Ovary (tissue), 9 donors: ENCODE data around the gene AP1M2. TPM values are rescaled to one million over a fixed set of nuclear protein-coding genes. Genes with fewer than 3 reads are reported as not detected.

ENCODE experiments used
- DNase-seq, 5 donors: peaks; one replicate each; pipeline ENCODE4 v3.0.0-alpha.2; 2019 to 2020
- H3K27ac ChIP-seq, 2 donors: fragments of 200-600 bp; one replicate each; pipeline versions ENCODE4 v1.5.1 to v1.8.0; 2019 to 2022
- H3K27me3 ChIP-seq: fragments of 200-600 bp; one replicate; pipeline ENCODE4 v1.8.0; 2022
- H3K36me3 ChIP-seq: fragments of 200-600 bp; sonication (generic); one replicate; pipeline ENCODE4 v1.5.1; 2019
- H3K4me1 ChIP-seq: one replicate; pipeline ENCODE4 v1.8.1; 2013; ENCODE audit warnings: mild to moderate bottlenecking, moderate library complexity; ENCODE audit not compliant: insufficient read depth
- H3K4me3 ChIP-seq: fragments of 200-600 bp; sonication (generic); one replicate; pipeline ENCODE4 v1.5.1; 2017
- H3K9me3 ChIP-seq, 2 donors: fragments of 200-600 bp in 1 of 2; sonication (generic) in 1 of 2; one replicate each; pipeline versions ENCODE4 v1.5.1 to v1.8.1; 2013 to 2019; ENCODE audit warnings: mild to moderate bottlenecking in 1 of 2, moderate library complexity in 1 of 2
- CTCF ChIP-seq, 3 donors: fragments of 450-650 bp in 2 of 3; fragments of 200-600 bp in 1 of 3; IDR thresholded peaks; one replicate each; pipeline versions ENCODE4 v1.5.1 to v1.8.0; 2016 to 2022; ENCODE audit warnings: antibody characterized with exemption in 3 of 3, mild to moderate bottlenecking in 1 of 3
- EP300 ChIP-seq: sonication (generic); formaldehyde crosslinking; IDR thresholded peaks from one replicate; pipeline ENCODE4 v1.6.1; 2017; ENCODE audit warnings: antibody characterized with exemption
- POLR2A ChIP-seq: fragments of 450-650 bp; IDR thresholded peaks from one replicate; pipeline ENCODE4 v1.6.1; 2017; ENCODE audit warnings: antibody characterized with exemption, mild to moderate bottlenecking, moderate library complexity
- WGBS, 3 donors: extraction: QIAGEN DNeasy Blood & Tissue Kit in 1 of 3; methylation state at CpG; one replicate each; pipeline versions ENCODE4 v1.1.5 to v1.1.7; 2013 to 2017; 5-methylcytosine and 5-hydroxymethylcytosine counted together
- intact Hi-C, 4 donors: fragments of 100-400 bp; cut with DNase I; formaldehyde crosslinking; loops; one replicate each; pipeline versions ENCODE4 v1.11.0 to v1.15.1; 2022 to 2023
- polyA plus RNA-seq, 2 donors: library from polyadenylated mRNA; stranded (reverse); fragments of 200-250 nt in 1 of 2; fragments of 350-450 nt in 1 of 2; fragmentation: Illumina TruSeq in 1 of 2; extraction: RNeasy Lipid Tissue Mini Kit (QIAGEN cat#74804) in 1 of 2; gene quantifications; one replicate each; pipeline ENCODE4 v1.2.3, GENCODE V29; 2013 to 2014
- total RNA-seq, 7 donors: library from RNA; depleted of rRNA in 2 of 7; stranded (reverse); fragments of >200 nt in 2 of 7; fragmentation: NEBNext Ultra II Directional in 3 of 7; extraction: Animal tissue kit (Norgen Biotek cat#: 25700) in 3 of 7; gene quantifications; one replicate each; pipeline versions ENCODE4 v1.1.0 to v1.2.4, GENCODE V29; 2016 to 2023
- donor health status: DM: no; HTN: no; CAD: no; lungs with moderate emphysema.
- donor health status: DM: no; HTN: no; CAD: no.
- donor health status: Bipolar disorder and iron deficiency.
- donor health status: DM: yes; HTN: yes; CAD: no.
- donor health status: DM: no; HTN: no; CAD: no.
- donor health status: DM: yes; HTN: yes; CAD: no.

The AP1M2 gene
- total and polyA plus RNA-seq, 9 donors, result 0.19 to 45.5 (median 2.9) TPM; not detected in 1

DNA sequence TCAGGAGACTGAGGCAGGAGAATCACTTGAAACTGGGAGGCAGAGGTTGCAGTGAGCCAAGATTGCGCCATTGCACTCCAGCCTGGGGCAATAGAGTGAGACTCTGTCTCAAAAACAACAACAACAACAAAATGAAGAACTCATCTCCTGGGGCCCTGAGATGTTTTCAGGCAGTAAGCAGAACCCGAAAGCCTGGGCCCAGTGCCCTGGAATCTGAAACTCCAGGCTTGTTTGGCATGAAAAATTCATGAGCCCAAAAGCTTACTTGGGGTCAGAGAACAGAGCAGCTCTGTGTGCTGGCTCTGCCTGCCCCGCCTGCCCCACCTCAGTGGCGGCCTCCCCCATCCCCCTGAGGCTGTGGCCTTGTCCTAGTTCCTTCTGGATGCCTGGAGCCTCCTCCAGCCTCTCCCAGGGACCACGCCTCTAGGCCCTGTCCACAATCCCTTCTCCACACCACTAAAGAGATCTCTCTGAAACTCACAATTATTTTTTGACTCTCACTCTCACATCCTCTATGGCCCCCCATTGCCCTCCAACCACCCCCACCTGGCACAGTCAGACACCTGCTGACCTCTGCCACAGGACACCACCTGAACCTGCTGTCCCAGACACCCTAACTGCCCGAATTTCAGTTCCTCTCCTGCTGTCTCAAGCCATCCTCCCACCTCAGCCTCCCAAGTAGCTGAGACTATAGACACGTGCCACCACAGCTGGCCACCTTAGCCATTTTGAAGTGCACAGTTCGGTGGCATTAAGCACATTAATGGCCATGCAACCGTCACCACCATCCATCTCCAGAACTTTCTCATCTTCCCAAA, 6.9 kb upstream of the AP1M2 start:
- peaks cover 6% of the 10 kb centered on the region for H3K4me1 ChIP-seq
- H3K36me3 ChIP-seq, result no peaks in the 10 kb centered on the region
- no peak overlapping the region for H3K4me3 ChIP-seq
- H3K9me3 ChIP-seq, result no peaks in the 10 kb centered on the region
- intact Hi-C loops, result no loop called here
- H3K27me3 ChIP-seq, result no peaks in the 10 kb centered on the region
- WGBS, 3 donors, result 48 to 52% (median 50%) methylated on average over 9 of the region's 9 CpGs
- H3K27ac ChIP-seq, result no peak overlapping the region
- no peak for TF ChIP-seq CTCF (IDR thresholded peaks at IDR 0.05)
- no peak for TF ChIP-seq EP300
- TF ChIP-seq POLR2A, result no peak
- peak in 3 of 5 donors; percentile 29 to 72 (median 54) for DNase-seq

DNA sequence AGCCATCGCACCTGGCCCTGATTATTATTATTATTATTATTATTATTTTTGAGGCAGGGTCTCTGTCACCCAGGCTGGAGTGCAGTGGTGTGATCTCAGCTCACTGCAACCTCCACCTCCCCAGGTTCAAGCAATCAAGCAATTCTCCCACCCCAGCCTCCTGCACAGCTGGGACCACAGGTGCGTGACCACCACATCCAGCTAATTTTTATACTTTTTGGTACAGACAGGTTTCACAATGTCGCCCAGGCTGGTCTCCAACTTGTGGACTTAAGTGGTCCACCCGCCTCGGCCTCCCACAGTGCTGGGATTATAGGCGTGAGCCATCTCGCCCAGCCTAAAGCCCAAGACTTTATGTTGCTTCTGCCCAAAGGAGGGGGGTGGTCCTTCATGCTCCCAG, 6.0 kb upstream of the AP1M2 start:
- Histone ChIP-seq H3K4me3 (no peak overlapping the region), H3K27ac (no peak overlapping the region), H3K27me3 (no peaks in the 10 kb centered on the region), H3K36me3 (no peaks in the 10 kb centered on the region), H3K4me1 (peaks cover 6% of the 10 kb centered on the region), H3K9me3 (no peaks in the 10 kb centered on the region)
- TF ChIP-seq EP300 (no peak), POLR2A (no peak), CTCF (IDR thresholded peaks at IDR 0.05) (no peak)
- no peak for DNase-seq
- 92 to 94% (median 93%) methylated on average over 7 of the region's 7 CpGs for WGBS, 3 donors
- intact Hi-C loops, result no loop called here

DNA sequence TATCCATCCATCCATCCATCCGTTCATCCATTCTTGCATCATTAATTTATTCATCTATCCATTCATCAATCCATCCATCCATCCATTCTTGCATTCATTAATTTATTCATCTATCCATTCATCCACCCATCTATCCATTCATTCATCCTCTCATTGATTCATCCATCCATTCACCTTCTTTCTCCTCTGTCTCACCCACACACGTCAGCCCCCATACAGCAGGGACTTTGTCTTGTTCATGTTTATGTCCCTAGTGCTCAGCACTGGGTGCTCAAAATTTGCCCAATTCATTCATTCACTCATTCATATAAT, 683 bp upstream of the AP1M2 start:
- Histone ChIP-seq H3K27ac (no peak overlapping the region), H3K4me1 (no peaks in the 10 kb centered on the region), H3K4me3 (no peak overlapping the region), H3K9me3 (no peaks in the 10 kb centered on the region), H3K27me3 (no peaks in the 10 kb centered on the region), H3K36me3 (no peaks in the 10 kb centered on the region)
- intact Hi-C loops, result no loop called here
- TF ChIP-seq POLR2A (no peak), CTCF (IDR thresholded peaks at IDR 0.05) (no peak), EP300 (no peak)
- 81 to 86% (median 84%) methylated on average over 2 of the region's 2 CpGs for WGBS, 3 donors
- no peak for DNase-seq

DNA sequence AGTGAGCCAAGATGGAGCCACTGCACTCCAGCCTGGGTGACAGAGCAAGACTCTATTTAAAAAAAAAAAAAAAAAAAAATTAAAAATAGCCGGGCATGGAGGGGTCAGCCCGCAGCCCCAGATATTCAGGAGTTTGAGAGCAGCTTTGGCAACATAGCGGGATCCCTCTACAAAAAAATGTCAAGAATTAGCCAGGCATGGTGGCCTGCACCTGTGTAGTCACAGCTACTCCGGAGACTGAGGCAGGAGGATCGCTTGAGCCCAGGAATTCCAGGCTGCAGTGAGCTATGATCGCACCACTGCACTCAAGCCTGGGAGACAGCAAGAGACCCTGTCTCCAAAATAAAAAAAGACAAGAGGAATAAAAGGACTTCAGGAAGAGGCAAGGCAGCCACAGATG, 716 bp downstream of the AP1M2 start:
- 66 to 80% (median 73%) methylated on average over 6 of the region's 6 CpGs for WGBS, 3 donors
- Histone ChIP-seq H3K27ac (no peak overlapping the region), H3K36me3 (no peaks in the 10 kb centered on the region), H3K4me1 (no peaks in the 10 kb centered on the region), H3K4me3 (no peak overlapping the region), H3K9me3 (no peaks in the 10 kb centered on the region), H3K27me3 (no peaks in the 10 kb centered on the region)
- DNase-seq, result no peak
- intact Hi-C loops, result no loop called here
- TF ChIP-seq POLR2A (no peak), CTCF (IDR thresholded peaks at IDR 0.05) (no peak), EP300 (no peak)
